Measurements from ENCODE around the gene OR2H1.

OR2H1 gene

GRCh38 chr6:29451471-29452193 is 5.3 kb upstream of the OR2H1 start:
- no peak for DNase-seq

DNA sequence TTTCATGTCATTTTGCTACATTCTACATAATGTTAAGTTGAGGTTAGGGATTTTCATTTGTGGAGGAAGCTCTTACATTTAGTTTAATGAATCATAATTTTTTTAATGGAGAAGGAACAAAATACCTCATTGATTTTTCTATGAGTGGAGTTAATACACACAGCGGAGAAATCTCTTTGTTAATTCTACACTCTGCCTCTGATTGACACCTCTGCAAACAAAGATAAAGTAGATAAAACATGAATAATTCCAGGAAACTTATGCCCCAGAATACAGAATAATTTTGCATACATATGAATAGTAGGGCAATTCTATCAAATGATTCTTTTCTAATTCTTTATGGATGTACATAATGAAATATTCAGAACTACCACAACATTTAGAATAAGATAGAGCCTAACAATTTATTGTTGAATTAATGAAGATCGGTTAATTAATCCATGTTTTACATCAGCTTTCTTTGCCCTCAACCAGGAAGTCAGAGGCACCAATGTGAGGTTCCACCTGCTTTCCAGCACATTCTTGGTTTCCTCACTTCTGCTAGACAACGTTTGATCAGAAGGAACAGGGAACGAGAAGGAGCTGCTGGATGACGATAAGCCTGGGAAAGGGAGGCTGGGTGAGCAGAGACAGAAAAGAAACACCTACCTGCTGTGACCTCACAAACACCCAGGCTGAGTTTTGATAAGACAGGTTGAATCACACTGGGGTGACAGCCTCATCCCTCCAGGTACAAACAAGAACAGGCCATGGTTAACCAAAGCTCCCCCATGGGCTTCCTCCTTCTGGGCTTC is 4.3 kb downstream of the OR2H1 start:
- Histone ChIP-seq H3K9me3 (ENCODE audit: control insufficient read depth, low read length) (no peaks in the 10 kb centered on the region), H3K18ac (ENCODE audit: low read depth in 1 of 2, low read length in 2 of 2) (no peak overlapping the region), H2BK12ac (ENCODE audit: low read length in 2 of 2) (no peak overlapping the region)

More at GRCh38 chr6:29451471-29452193, 5.3 kb upstream of the OR2H1 start:
- WGBS: 50% methylated on average over 1 of the region's 3 CpGs
- no peak overlapping the region for H2BK15ac ChIP-seq (ENCODE audit: low read depth, poor library complexity, severe bottlenecking)
- no peaks in the 10 kb centered on the region for H3K36me3 ChIP-seq (ENCODE audit: control insufficient read depth in 1 of 2, insufficient read depth in 2 of 2, low read depth in 1 of 2, low read length in 2 of 2)
- no peaks in the 10 kb centered on the region for H3K4me1 ChIP-seq (ENCODE audit: control insufficient read depth, insufficient read depth, low read depth, low read length)
- no peak overlapping the region for H3K18ac ChIP-seq (ENCODE audit: low read depth in 1 of 2, low read length in 2 of 2)
- no peak overlapping the region for H2AFZ ChIP-seq (ENCODE audit: low read depth, low read length)
- no peak overlapping the region for H3K4ac ChIP-seq (ENCODE audit: low read depth in 1 of 2, low read length in 2 of 2)
- no peak overlapping the region for H3K14ac ChIP-seq (ENCODE audit: low read length in 2 of 2)
- H3K4me3 ChIP-seq (ENCODE audit: insufficient read depth in 1 of 2, low read depth in 1 of 2, low read length in 2 of 2): no peak overlapping the region
- no peak overlapping the region for H2BK12ac ChIP-seq (ENCODE audit: low read length in 2 of 2)
- no peak overlapping the region for H3K27ac ChIP-seq (ENCODE audit: low read length, poor library complexity, severe bottlenecking)
- H4K91ac ChIP-seq (ENCODE audit: low read length): no peak overlapping the region
- no peak overlapping the region for H2AK5ac ChIP-seq (ENCODE audit: low read length, severe bottlenecking)
- no peak overlapping the region for H3K23ac ChIP-seq (ENCODE audit: low read length in 2 of 2)
- no peak overlapping the region for H2BK5ac ChIP-seq (ENCODE audit: low read depth, low read length, poor library complexity, severe bottlenecking)
- H4K8ac ChIP-seq (ENCODE audit: low read length): no peak overlapping the region
- no peaks in the 10 kb centered on the region for H3K9me3 ChIP-seq (ENCODE audit: control insufficient read depth, low read length)
- no peaks in the 10 kb centered on the region for H3K79me1 ChIP-seq (replicated peaks; ENCODE audit: low read length, poor library complexity, severe bottlenecking)
- H3K27me3 ChIP-seq (ENCODE audit: control insufficient read depth in 1 of 2, insufficient read depth in 1 of 2, low read length in 2 of 2): no peaks in the 10 kb centered on the region
- H3K9ac ChIP-seq (ENCODE audit: low read length): no peak overlapping the region
- no peak overlapping the region for H2BK120ac ChIP-seq (ENCODE audit: low read depth, low read length)
- H3K4me2 ChIP-seq (ENCODE audit: low read length, poor library complexity, severe bottlenecking): no peak overlapping the region

DNA sequence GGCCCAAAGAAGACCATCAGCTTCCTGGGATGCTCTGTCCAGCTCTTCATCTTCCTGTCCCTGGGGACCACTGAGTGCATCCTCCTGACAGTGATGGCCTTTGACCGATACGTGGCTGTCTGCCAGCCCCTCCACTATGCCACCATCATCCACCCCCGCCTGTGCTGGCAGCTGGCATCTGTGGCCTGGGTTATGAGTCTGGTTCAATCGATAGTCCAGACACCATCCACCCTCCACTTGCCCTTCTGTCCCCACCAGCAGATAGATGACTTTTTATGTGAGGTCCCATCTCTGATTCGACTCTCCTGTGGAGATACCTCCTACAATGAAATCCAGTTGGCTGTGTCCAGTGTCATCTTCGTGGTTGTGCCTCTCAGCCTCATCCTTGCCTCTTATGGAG is 5.1 kb downstream of the OR2H1 start:
- H2AK5ac ChIP-seq (ENCODE audit: low read length, severe bottlenecking): no peak overlapping the region
- WGBS: 60% methylated on average over 6 of the region's 6 CpGs
- no peak for DNase-seq
- no peak overlapping the region for H4K8ac ChIP-seq (ENCODE audit: low read length)
- no peak overlapping the region for H2BK15ac ChIP-seq (ENCODE audit: low read depth, poor library complexity, severe bottlenecking)
- H2BK5ac ChIP-seq (ENCODE audit: low read depth, low read length, poor library complexity, severe bottlenecking): no peak overlapping the region
- no peak overlapping the region for H3K23ac ChIP-seq (ENCODE audit: low read length in 2 of 2)
- H3K9me3 ChIP-seq (ENCODE audit: control insufficient read depth, low read length): no peaks in the 10 kb centered on the region
- no peak overlapping the region for H3K4me3 ChIP-seq (ENCODE audit: insufficient read depth in 1 of 2, low read depth in 1 of 2, low read length in 2 of 2)
- H3K18ac ChIP-seq (ENCODE audit: low read depth in 1 of 2, low read length in 2 of 2): no peak overlapping the region
- no peak overlapping the region for H3K4me2 ChIP-seq (ENCODE audit: low read length, poor library complexity, severe bottlenecking)
- no peak overlapping the region for H3K4ac ChIP-seq (ENCODE audit: low read depth in 1 of 2, low read length in 2 of 2)
- H2AFZ ChIP-seq (ENCODE audit: low read depth, low read length): no peak overlapping the region
- H4K91ac ChIP-seq (ENCODE audit: low read length): no peak overlapping the region
- no peak overlapping the region for H3K9ac ChIP-seq (ENCODE audit: low read length)
- no peaks in the 10 kb centered on the region for H3K4me1 ChIP-seq (ENCODE audit: control insufficient read depth, insufficient read depth, low read depth, low read length)
- H3K14ac ChIP-seq (ENCODE audit: low read length in 2 of 2): no peak overlapping the region
- H2BK120ac ChIP-seq (ENCODE audit: low read depth, low read length): no peak overlapping the region
- no peak overlapping the region for H2BK12ac ChIP-seq (ENCODE audit: low read length in 2 of 2)
- peaks cover 0 to 6% of the 10 kb centered on the region in 2 experiments for H3K27me3 ChIP-seq (ENCODE audit: control insufficient read depth in 1 of 2, insufficient read depth in 1 of 2, low read length in 2 of 2)
- no peaks in the 10 kb centered on the region for H3K79me1 ChIP-seq (replicated peaks; ENCODE audit: low read length, poor library complexity, severe bottlenecking)
- no peak overlapping the region for H3K27ac ChIP-seq (ENCODE audit: low read length, poor library complexity, severe bottlenecking)
- H3K36me3 ChIP-seq (ENCODE audit: control insufficient read depth in 1 of 2, insufficient read depth in 2 of 2, low read depth in 1 of 2, low read length in 2 of 2): no peaks in the 10 kb centered on the region

More for the DNA sequence above, 4.3 kb downstream of the OR2H1 start:
- H2BK5ac ChIP-seq (ENCODE audit: low read depth, low read length, poor library complexity, severe bottlenecking): no peak overlapping the region
- no peak overlapping the region for H3K4me2 ChIP-seq (ENCODE audit: low read length, poor library complexity, severe bottlenecking)
- H3K23ac ChIP-seq (ENCODE audit: low read length in 2 of 2): no peak overlapping the region
- H3K4me3 ChIP-seq (ENCODE audit: insufficient read depth in 1 of 2, low read depth in 1 of 2, low read length in 2 of 2): no peak overlapping the region
- no peak overlapping the region for H3K14ac ChIP-seq (ENCODE audit: low read length in 2 of 2)
- no peak overlapping the region for H3K9ac ChIP-seq (ENCODE audit: low read length)
- no peaks in the 10 kb centered on the region for H3K36me3 ChIP-seq (ENCODE audit: control insufficient read depth in 1 of 2, insufficient read depth in 2 of 2, low read depth in 1 of 2, low read length in 2 of 2)
- no peak overlapping the region for H2BK120ac ChIP-seq (ENCODE audit: low read depth, low read length)
- H3K4me1 ChIP-seq (ENCODE audit: control insufficient read depth, insufficient read depth, low read depth, low read length): no peaks in the 10 kb centered on the region
- no peaks in the 10 kb centered on the region for H3K79me1 ChIP-seq (replicated peaks; ENCODE audit: low read length, poor library complexity, severe bottlenecking)
- no peak overlapping the region for H2AK5ac ChIP-seq (ENCODE audit: low read length, severe bottlenecking)
- H2AFZ ChIP-seq (ENCODE audit: low read depth, low read length): no peak overlapping the region
- H3K27me3 ChIP-seq (ENCODE audit: control insufficient read depth in 1 of 2, insufficient read depth in 1 of 2, low read length in 2 of 2): peaks cover 0 to 3% of the 10 kb centered on the region in 2 experiments
- no peak overlapping the region for H4K8ac ChIP-seq (ENCODE audit: low read length)
- WGBS: 70% methylated on average over 2 of the region's 5 CpGs
- no peak overlapping the region for H3K4ac ChIP-seq (ENCODE audit: low read depth in 1 of 2, low read length in 2 of 2)
- H3K27ac ChIP-seq (ENCODE audit: low read length, poor library complexity, severe bottlenecking): no peak overlapping the region
- H2BK15ac ChIP-seq (ENCODE audit: low read depth, poor library complexity, severe bottlenecking): no peak overlapping the region
- no peak for DNase-seq
- H4K91ac ChIP-seq (ENCODE audit: low read length): no peak overlapping the region

- H3K14ac ChIP-seq (ENCODE audit: low read length in 2 of 2): no peak overlapping the region
- H2BK5ac ChIP-seq (ENCODE audit: low read depth, low read length, poor library complexity, severe bottlenecking): no peak overlapping the region
- no peaks in the 10 kb centered on the region for H3K9me3 ChIP-seq (ENCODE audit: control insufficient read depth, low read length)
- H3K18ac ChIP-seq (ENCODE audit: low read depth in 1 of 2, low read length in 2 of 2): no peak overlapping the region
- H4K91ac ChIP-seq (ENCODE audit: low read length): no peak overlapping the region
- H3K23ac ChIP-seq (ENCODE audit: low read length in 2 of 2): no peak overlapping the region
- H2AK5ac ChIP-seq (ENCODE audit: low read length, severe bottlenecking): no peak overlapping the region
- no peaks in the 10 kb centered on the region for H3K4me1 ChIP-seq (ENCODE audit: control insufficient read depth, insufficient read depth, low read depth, low read length)
- no peak overlapping the region for H2BK12ac ChIP-seq (ENCODE audit: low read length in 2 of 2)
- no peak overlapping the region for H4K8ac ChIP-seq (ENCODE audit: low read length)
- H2BK120ac ChIP-seq (ENCODE audit: low read depth, low read length): no peak overlapping the region
- no peaks in the 10 kb centered on the region for H3K36me3 ChIP-seq (ENCODE audit: control insufficient read depth in 1 of 2, insufficient read depth in 2 of 2, low read depth in 1 of 2, low read length in 2 of 2)
- peaks cover 0 to 11% of the 10 kb centered on the region in 2 experiments for H3K27me3 ChIP-seq (ENCODE audit: control insufficient read depth in 1 of 2, insufficient read depth in 1 of 2, low read length in 2 of 2)
- H3K27ac ChIP-seq (ENCODE audit: low read length, poor library complexity, severe bottlenecking): no peak overlapping the region
- no peak overlapping the region for H3K9ac ChIP-seq (ENCODE audit: low read length)
- no peak overlapping the region for H3K4ac ChIP-seq (ENCODE audit: low read depth in 1 of 2, low read length in 2 of 2)
- no peaks in the 10 kb centered on the region for H3K79me1 ChIP-seq (replicated peaks; ENCODE audit: low read length, poor library complexity, severe bottlenecking)
- DNase-seq: no peak
- H2BK15ac ChIP-seq (ENCODE audit: low read depth, poor library complexity, severe bottlenecking): no peak overlapping the region
- WGBS: 96% methylated on average over 2 of the region's 2 CpGs
- H2AFZ ChIP-seq (ENCODE audit: low read depth, low read length): no peak overlapping the region
- no peak overlapping the region for H3K4me3 ChIP-seq (ENCODE audit: insufficient read depth in 1 of 2, low read depth in 1 of 2, low read length in 2 of 2)
- no peak overlapping the region for H3K4me2 ChIP-seq (ENCODE audit: low read length, poor library complexity, severe bottlenecking)
These were observed 8.3 kb downstream of the OR2H1 start for GRCh38 chr6:29465279-29465678.

Measured in mesenchymal stem cell (in vitro differentiated cells and primary cell).